Esophagus muscularis mucosa (tissue), 3 donors: ENCODE results near the gene RTL9.

Experiments
- POLR2AphosphoS5 ChIP-seq, 2 donors: sonication (generic); formaldehyde crosslinking; IDR thresholded peaks; one replicate each; pipeline ENCODE4 v1.6.1; 2017; ENCODE audit warnings: antibody characterized with exemption in 2 of 2
- TF ChIP-seq, protein P1 (sequence below), 3 experiments: fragments of 200-600 bp in 2 of 3; fragments of 450-650 bp in 1 of 3; sonication (generic) in 2 of 3; IDR thresholded peaks; one replicate each; pipeline ENCODE4 v1.5.1; 2017 to 2019; ENCODE audit warnings: antibody characterized with exemption in 3 of 3, mild to moderate bottlenecking in 2 of 3, moderate library complexity in 1 of 3

- TF ChIP-seq, protein P1, sequence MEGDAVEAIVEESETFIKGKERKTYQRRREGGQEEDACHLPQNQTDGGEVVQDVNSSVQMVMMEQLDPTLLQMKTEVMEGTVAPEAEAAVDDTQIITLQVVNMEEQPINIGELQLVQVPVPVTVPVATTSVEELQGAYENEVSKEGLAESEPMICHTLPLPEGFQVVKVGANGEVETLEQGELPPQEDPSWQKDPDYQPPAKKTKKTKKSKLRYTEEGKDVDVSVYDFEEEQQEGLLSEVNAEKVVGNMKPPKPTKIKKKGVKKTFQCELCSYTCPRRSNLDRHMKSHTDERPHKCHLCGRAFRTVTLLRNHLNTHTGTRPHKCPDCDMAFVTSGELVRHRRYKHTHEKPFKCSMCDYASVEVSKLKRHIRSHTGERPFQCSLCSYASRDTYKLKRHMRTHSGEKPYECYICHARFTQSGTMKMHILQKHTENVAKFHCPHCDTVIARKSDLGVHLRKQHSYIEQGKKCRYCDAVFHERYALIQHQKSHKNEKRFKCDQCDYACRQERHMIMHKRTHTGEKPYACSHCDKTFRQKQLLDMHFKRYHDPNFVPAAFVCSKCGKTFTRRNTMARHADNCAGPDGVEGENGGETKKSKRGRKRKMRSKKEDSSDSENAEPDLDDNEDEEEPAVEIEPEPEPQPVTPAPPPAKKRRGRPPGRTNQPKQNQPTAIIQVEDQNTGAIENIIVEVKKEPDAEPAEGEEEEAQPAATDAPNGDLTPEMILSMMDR (IDR thresholded peaks at IDR 0.05): no peak
- no peak for TF ChIP-seq POLR2AphosphoS5 (IDR thresholded peaks at IDR 0.05)
These were observed 40.0 kb upstream of the RTL9 start for GRCh38 chrX:110318664-110318968.
